Upper lobe of left lung (tissue), 6 donors: ENCODE data around the gene MRM1. TPM values are rescaled to one million over a fixed set of nuclear protein-coding genes. Genes with fewer than 3 reads are reported as not detected.

ENCODE experiments used
- ATAC-seq, 2 donors: fragments of 200-7000 bp; cut with Tn5 transposase; one replicate each; pipeline ENCODE4 v1.9.1; 2022; ENCODE audit warnings: mild to moderate bottlenecking in 2 of 2, moderate library complexity in 2 of 2; ENCODE audit not compliant: low FRiP score in 2 of 2
- DNase-seq, 2 donors: peaks; one replicate each; pipeline ENCODE4 v3.0.0-alpha.2; 2019 to 2020
- H3K27ac ChIP-seq, 4 donors: fragments of 200-600 bp; sonication (generic); one replicate each; pipeline ENCODE4 v1.5.1; 2016 to 2019
- H3K27me3 ChIP-seq, 4 donors: fragments of 200-600 bp; sonication (generic); one replicate each; pipeline ENCODE4 v1.5.1; 2017 to 2019
- H3K36me3 ChIP-seq, 4 donors: fragments of 200-600 bp; sonication (generic); one replicate each; pipeline ENCODE4 v1.5.1; 2016 to 2019
- H3K4me1 ChIP-seq, 4 donors: fragments of 200-600 bp; sonication (generic); one replicate each; pipeline ENCODE4 v1.5.1; 2018 to 2019
- H3K4me3 ChIP-seq, 4 donors: fragments of 200-600 bp; sonication (generic); one replicate each; pipeline ENCODE4 v1.5.1; 2017 to 2019; ENCODE audit warnings: mild to moderate bottlenecking in 2 of 4, moderate library complexity in 1 of 4
- H3K9me3 ChIP-seq, 4 donors: fragments of 200-600 bp; sonication (generic); one replicate each; pipeline ENCODE4 v1.5.1; 2018 to 2019
- CTCF ChIP-seq, 6 experiments: fragments of 450-650 bp in 4 of 6; fragments of 200-600 bp in 2 of 6; sonication (generic) in 2 of 6; IDR thresholded peaks; one replicate each; pipeline ENCODE4 v1.5.1; 2016 to 2019; ENCODE audit warnings: antibody characterized with exemption in 6 of 6
- EP300 ChIP-seq, 4 donors: sonication (generic); formaldehyde crosslinking; IDR thresholded peaks; one replicate each; pipeline ENCODE4 v1.5.1; 2017; ENCODE audit warnings: antibody characterized with exemption in 4 of 4, control low read depth in 2 of 4
- POLR2A ChIP-seq, 4 donors: fragments of 450-650 bp; IDR thresholded peaks; one replicate each; pipeline ENCODE4 v1.5.1; 2016 to 2017; ENCODE audit warnings: antibody characterized with exemption in 4 of 4, mild to moderate bottlenecking in 2 of 4
- POLR2AphosphoS5 ChIP-seq, 2 donors: sonication (generic); formaldehyde crosslinking; IDR thresholded peaks; one replicate each; pipeline ENCODE4 v1.5.1; 2017; ENCODE audit warnings: antibody characterized with exemption in 2 of 2
- WGBS, 2 donors: methylation state at CpG; one replicate each; pipeline ENCODE4 v1.1.5; 2017 to 2018; 5-methylcytosine and 5-hydroxymethylcytosine counted together
- total RNA-seq, 6 donors: library from RNA; depleted of rRNA in 4 of 6; stranded (reverse); fragments of >200 nt in 4 of 6; gene quantifications; one replicate each; pipeline versions ENCODE4 v1.1.0 to v1.2.1, GENCODE V29; 2016 to 2021
- donor health status: DM: no; HTN: no; CAD: no; lungs with moderate emphysema.
- donor health status: DM: no; HTN: yes; CAD: no; lungs with severe emphysema.

MRM1 gene
- total RNA-seq, 6 donors from 2014 or later = 3.1 to 9.4 (median 8.1) TPM

DNA sequence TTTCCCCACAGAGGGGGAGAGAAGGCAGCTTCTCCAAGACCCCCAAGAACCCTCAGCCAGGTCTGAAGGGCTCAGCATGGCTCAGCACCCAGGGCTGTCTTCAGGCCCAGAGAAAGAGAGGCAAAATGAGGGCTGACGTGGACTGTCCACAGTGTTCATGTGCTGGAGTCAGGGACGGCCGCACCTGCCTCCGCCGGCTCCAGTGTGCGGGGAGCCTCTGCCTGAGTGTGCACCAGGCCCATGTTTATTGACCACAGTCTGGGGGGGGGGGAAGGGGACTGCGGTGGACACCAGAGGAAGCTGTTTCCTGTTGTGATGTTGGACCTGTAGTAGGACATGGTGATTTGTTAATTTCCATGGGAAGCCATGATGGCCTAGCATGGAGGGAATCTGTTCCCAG is 6.9 kb downstream of the MRM1 start:
- H3K36me3 ChIP-seq = no peaks in the 10 kb centered on the region
- H3K27me3 ChIP-seq = no peaks in the 10 kb centered on the region
- H3K27ac ChIP-seq = no peak overlapping the region
- peaks cover 3 to 14% (median 7%) of the 10 kb centered on the region in 4 donors for H3K4me1 ChIP-seq
- WGBS, 2 donors = 77 to 94% methylated on average over 6 to 7 of the region's 7 CpGs
- no peak for ATAC-seq
- TF ChIP-seq POLR2A (IDR thresholded peaks at IDR 0.05) (no peak), POLR2AphosphoS5 (IDR thresholded peaks at IDR 0.05) (no peak), CTCF (IDR thresholded peaks at IDR 0.05) (no peak), EP300 (IDR thresholded peaks at IDR 0.05) (no peak)
- H3K9me3 ChIP-seq = no peaks in the 10 kb centered on the region
- H3K4me3 ChIP-seq = no peak overlapping the region
- DNase-seq = no peak

- DNase-seq (no peak), ATAC-seq (peak; percentile 42 to 70)
- no peak overlapping the region for H3K4me3 ChIP-seq
- 56 to 78% methylated on average over 17 to 24 of the region's 24 CpGs for WGBS, 2 donors
- H3K36me3 ChIP-seq = no peaks in the 10 kb centered on the region
- peaks cover 0 to 10% (median 3%) of the 10 kb centered on the region in 4 donors for H3K4me1 ChIP-seq
- TF ChIP-seq POLR2AphosphoS5 (IDR thresholded peaks at IDR 0.05) = no peak
- TF ChIP-seq CTCF (IDR thresholded peaks at IDR 0.05) = peak in 2 of 6 experiments; percentile 13 to 25
- TF ChIP-seq POLR2A (IDR thresholded peaks at IDR 0.05) = no peak
- no peaks in the 10 kb centered on the region for H3K27me3 ChIP-seq
- no peaks in the 10 kb centered on the region for H3K9me3 ChIP-seq
- H3K27ac ChIP-seq = no peak overlapping the region
Observed at GRCh38 chr17:36608794-36609497, 7.6 kb downstream of the MRM1 start.

DNA sequence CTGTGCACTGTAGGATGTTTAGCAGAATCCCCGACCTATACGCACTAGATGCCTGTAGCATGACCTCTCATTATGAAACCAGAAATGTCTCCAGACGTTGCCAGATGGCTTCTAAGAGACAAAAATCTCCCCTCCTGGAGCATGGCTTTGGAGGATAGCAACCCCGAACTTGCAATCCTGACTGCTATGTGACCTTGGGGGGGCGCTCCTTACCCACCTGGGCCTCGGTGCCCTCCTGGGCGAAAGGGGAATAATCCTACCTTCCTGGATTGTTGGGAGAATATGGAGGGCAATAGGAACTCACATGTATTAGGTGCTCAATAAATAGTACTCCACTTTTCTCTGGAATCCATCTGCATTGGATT is 8.1 kb downstream of the MRM1 start:
- Histone ChIP-seq H3K27me3 (no peaks in the 10 kb centered on the region), H3K4me1 (peaks cover 0 to 10% (median 3%) of the 10 kb centered on the region in 4 donors), H3K36me3 (no peaks in the 10 kb centered on the region), H3K27ac (no peak overlapping the region), H3K9me3 (no peaks in the 10 kb centered on the region), H3K4me3 (no peak overlapping the region)
- 84 to 86% methylated on average over 7 of the region's 7 CpGs for WGBS, 2 donors
- ATAC-seq (no peak), DNase-seq (no peak)
- TF ChIP-seq EP300 (IDR thresholded peaks at IDR 0.05) (no peak), CTCF (IDR thresholded peaks at IDR 0.05) (no peak)

GRCh38 chr17:36610474-36610873 is 9.1 kb downstream of the MRM1 start:
- Histone ChIP-seq H3K9me3 (no peaks in the 10 kb centered on the region), H3K27ac (no peak overlapping the region), H3K4me3 (no peak overlapping the region), H3K36me3 (no peaks in the 10 kb centered on the region), H3K27me3 (no peaks in the 10 kb centered on the region), H3K4me1 (peaks cover 0 to 10% (median 3%) of the 10 kb centered on the region in 4 donors)
- TF ChIP-seq EP300 (IDR thresholded peaks at IDR 0.05) (no peak), CTCF (IDR thresholded peaks at IDR 0.05) (no peak), POLR2A (IDR thresholded peaks at IDR 0.05) (no peak), POLR2AphosphoS5 (IDR thresholded peaks at IDR 0.05) (no peak)
- ATAC-seq (no peak), DNase-seq (no peak)
- 78 to 91% methylated on average over 6 of the region's 6 CpGs for WGBS, 2 donors
